MCF 10A (cell line): ENCODE results near the gene HPCA. TPM values are rescaled to one million over a fixed set of nuclear protein-coding genes. Genes with fewer than 3 reads are reported as not detected.

Experiments used
- BruUV-seq: library from RNA; stranded (reverse); fragments of 400-500 nt; replicated peaks from 2 replicates; lab custom pipeline; 2021; lab: Mats Ljungman, UMichigan
- CTCF ChIA-PET: fragments of 300-600 bp; sonication (Branson Sonifier 250); formaldehyde crosslinking; extraction: SDS; loops from one replicate; lab custom pipeline; 2021; ENCODE audit warnings: antibody characterized with exemption, inconsistent platforms; lab: Yijun Ruan, JAX
- POLR2A ChIA-PET: fragments of 300-600, 350-650 bp; sonication (Branson Sonifier 250); formaldehyde crosslinking; extraction: SDS; loops from one replicate; lab custom pipeline; 2020; ENCODE audit warnings: antibody characterized with exemption, inconsistent platforms; lab: Yijun Ruan, JAX
- DNase-seq: peaks from one replicate; pipeline ENCODE4 v3.0.0-alpha.2; 2018; ENCODE audit not compliant: unreplicated experiment
- H3K27ac Mint-ChIP-seq: one replicate; pipeline ENCODE4 v1.8.0; 2022; ENCODE audit warnings: mild to moderate bottlenecking, low read depth, mixed read lengths; ENCODE audit not compliant: unreplicated experiment
- H3K27me3 Mint-ChIP-seq: one replicate; pipeline ENCODE4 v1.8.0; 2022; ENCODE audit warnings: mixed read lengths; ENCODE audit not compliant: insufficient read depth, unreplicated experiment
- H3K36me3 Mint-ChIP-seq: one replicate; pipeline ENCODE4 v1.8.0; 2022; ENCODE audit warnings: mild to moderate bottlenecking, moderate library complexity, mixed read lengths; ENCODE audit not compliant: insufficient read depth, unreplicated experiment
- H3K4me1 Mint-ChIP-seq: one replicate; pipeline ENCODE4 v1.8.0; 2022; ENCODE audit warnings: mixed read lengths; ENCODE audit not compliant: insufficient read depth, unreplicated experiment
- H3K4me3 Mint-ChIP-seq: one replicate; pipeline ENCODE4 v1.8.0; 2022; ENCODE audit warnings: mild to moderate bottlenecking, moderate library complexity, mixed read lengths; ENCODE audit not compliant: unreplicated experiment
- H3K9me3 Mint-ChIP-seq: one replicate; pipeline ENCODE4 v1.8.0; 2022; ENCODE audit warnings: mixed read lengths; ENCODE audit not compliant: unreplicated experiment
- intact Hi-C: fragments of 100-400 bp; cut with micrococcal nuclease; formaldehyde crosslinking; loops from 2 replicates; pipeline ENCODE4 v1.14.1; 2022
- total RNA-seq: library from RNA; stranded (reverse); gene quantifications from 2 replicates; pipeline ENCODE4 v1.2.3, GENCODE V29; 2022
- TF ChIP-seq, protein P1 (sequence below): fragments of 200-600 bp; IDR thresholded peaks from one replicate; pipeline ENCODE4 v1.8.0; 2022; ENCODE audit warnings: antibody characterized with exemption, mild to moderate bottlenecking; ENCODE audit not compliant: unreplicated experiment

The HPCA gene
- total RNA-seq, 1 experiment from 2014 or later: not detected

DNA sequence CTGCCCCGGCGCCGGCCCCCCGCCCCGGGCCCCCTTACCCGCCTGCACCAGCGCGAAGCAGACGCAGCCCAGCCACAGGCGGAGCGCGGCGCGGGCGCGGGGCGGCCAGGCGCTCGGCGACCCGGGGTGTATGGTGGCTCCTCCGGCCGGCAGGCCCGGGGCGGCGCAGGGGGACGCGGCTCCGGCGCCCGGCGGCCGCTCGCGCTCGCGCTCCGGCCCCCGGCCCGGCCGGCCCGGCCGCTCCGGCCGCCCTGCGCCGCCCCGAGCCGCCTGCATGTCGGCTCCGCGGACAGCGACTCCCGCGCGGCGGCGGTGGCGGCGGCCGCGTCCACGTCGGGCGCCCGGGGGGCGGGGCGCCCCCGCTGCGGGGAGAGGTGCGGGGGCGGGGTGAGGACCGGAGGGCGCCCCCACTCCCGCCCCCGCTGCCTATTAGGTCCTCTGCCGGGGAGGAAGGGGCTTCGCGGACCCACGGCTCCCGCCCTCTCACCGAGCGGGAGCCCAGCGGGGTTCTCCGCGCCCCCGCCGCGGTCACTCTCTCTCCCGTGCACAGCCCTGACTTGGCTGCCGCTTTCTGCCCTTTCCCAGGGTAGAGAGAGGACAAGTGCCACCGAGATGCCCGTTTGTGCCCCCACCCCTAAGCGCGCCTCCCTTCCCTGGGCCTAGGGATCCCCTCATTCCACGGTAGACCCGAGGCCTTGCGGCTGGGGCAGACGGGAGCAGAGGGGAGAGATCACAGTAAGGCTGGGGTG, 15.5 kb upstream of the HPCA start, which contains the start of gene FNDC5:
Gene FNDC5 (minus strand): TSS at position 298 of the 749 bp plus-strand sequence.
- peaks cover 5% of the 10 kb centered on the region for H3K4me1 Mint-ChIP-seq
- no peak for DNase-seq
- peak within 1 kb of the TSS; percentile 61 for H3K4me3 Mint-ChIP-seq
- peaks cover 12% of the 10 kb centered on the region for H3K27me3 Mint-ChIP-seq
- H3K27ac Mint-ChIP-seq: no peak within 1 kb of the TSS
- TF ChIP-seq, protein P1, sequence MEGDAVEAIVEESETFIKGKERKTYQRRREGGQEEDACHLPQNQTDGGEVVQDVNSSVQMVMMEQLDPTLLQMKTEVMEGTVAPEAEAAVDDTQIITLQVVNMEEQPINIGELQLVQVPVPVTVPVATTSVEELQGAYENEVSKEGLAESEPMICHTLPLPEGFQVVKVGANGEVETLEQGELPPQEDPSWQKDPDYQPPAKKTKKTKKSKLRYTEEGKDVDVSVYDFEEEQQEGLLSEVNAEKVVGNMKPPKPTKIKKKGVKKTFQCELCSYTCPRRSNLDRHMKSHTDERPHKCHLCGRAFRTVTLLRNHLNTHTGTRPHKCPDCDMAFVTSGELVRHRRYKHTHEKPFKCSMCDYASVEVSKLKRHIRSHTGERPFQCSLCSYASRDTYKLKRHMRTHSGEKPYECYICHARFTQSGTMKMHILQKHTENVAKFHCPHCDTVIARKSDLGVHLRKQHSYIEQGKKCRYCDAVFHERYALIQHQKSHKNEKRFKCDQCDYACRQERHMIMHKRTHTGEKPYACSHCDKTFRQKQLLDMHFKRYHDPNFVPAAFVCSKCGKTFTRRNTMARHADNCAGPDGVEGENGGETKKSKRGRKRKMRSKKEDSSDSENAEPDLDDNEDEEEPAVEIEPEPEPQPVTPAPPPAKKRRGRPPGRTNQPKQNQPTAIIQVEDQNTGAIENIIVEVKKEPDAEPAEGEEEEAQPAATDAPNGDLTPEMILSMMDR: no peak
- intact Hi-C loops: loop anchor here (5.0 kb wide), 1 partner anchor 98 kb away; no protein-coding TSS in a partner anchor
- CTCF ChIA-PET: interaction anchor here (0.6 to 2.6 kb wide), 14 partner anchors 9 to 470 kb away, joined by 3 to 16 read pairs (median 4); no protein-coding TSS in a partner anchor
- no peaks in the 10 kb centered on the region for H3K9me3 Mint-ChIP-seq
- POLR2A ChIA-PET: interaction anchor here (0.6 to 1.8 kb wide), 2 partner anchors 159 to 220 kb away, joined by 4 to 5 read pairs; partner anchors contain the start of gene RBBP4
- no TSS peak for BruUV-seq
- H3K36me3 Mint-ChIP-seq: no peaks in the 10 kb centered on the region

DNA sequence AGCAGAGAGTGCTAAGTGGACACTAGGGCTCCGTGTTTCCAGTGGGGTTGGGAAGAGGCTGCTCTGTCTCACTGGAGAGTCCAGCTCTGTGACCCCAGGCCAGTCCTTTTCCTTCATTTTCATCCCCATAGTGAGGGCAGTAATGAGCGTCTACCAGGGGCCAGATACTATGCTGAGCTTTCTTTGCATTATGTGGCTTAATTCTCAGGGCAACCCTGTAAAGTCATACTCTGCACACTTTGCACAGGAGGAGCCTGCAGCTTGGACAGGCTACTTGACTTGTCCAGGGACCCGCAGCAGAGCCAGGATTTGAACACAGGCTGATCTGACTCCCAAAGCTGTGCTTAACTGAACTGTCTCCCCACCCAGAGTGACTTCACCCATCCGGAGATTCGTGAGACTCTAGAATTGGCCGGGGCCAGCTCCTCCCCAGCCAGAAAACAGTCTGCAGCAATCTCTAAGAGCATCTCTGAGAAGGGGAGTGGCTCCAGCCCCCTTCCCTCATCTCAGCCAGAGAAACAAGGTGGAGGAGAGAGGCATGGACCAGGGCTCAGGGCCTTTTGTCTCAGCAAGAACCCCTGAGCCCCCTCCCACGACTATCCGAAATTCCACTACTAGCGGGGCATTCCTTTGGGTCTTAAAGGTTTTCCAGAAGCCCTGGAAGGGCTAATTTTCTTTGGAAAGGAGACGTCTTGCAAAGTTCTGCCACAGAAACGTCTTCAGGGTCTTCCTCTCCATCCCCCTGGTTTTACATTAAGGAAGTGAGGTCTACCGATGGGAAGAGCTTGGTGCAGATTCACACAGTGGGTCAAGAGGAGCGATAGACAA, 14.7 kb upstream of the HPCA start:
- POLR2A ChIA-PET: interaction anchor here (0.6 to 1.8 kb wide), 2 partner anchors 160 to 220 kb away, joined by 4 to 5 read pairs; partner anchors contain the start of gene RBBP4
- H3K36me3 Mint-ChIP-seq: no peaks in the 10 kb centered on the region
- BruUV-seq: no TSS peak
- TF ChIP-seq, protein P1: no peak
- no peaks in the 10 kb centered on the region for H3K9me3 Mint-ChIP-seq
- no peak overlapping the region for H3K4me3 Mint-ChIP-seq
- H3K27me3 Mint-ChIP-seq: peaks cover 12% of the 10 kb centered on the region
- intact Hi-C loops: loop anchor here (1.0 to 5.0 kb wide), 5 partner anchors 99 to 471 kb away; no protein-coding TSS in a partner anchor
- no peak for DNase-seq
- no peak overlapping the region for H3K27ac Mint-ChIP-seq
- peaks cover 5% of the 10 kb centered on the region for H3K4me1 Mint-ChIP-seq
- CTCF ChIA-PET: interaction anchor here (0.6 to 2.6 kb wide), 28 partner anchors 9 to 470 kb away, joined by 3 to 16 read pairs (median 4); no protein-coding TSS in a partner anchor

DNA sequence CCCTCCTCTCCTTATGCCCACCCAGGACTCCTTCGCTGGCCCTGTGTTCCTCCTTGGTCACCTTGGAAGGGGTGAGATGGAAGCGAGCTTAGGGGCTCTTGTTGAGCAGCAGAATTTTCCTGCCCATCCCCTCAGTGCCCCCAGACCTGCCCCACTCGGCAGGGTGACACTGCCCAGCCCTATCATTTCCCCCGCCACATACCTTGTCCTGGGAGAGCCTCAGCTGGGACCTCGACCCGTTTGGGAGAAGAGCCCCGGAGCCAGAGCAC, 14.2 kb upstream of the HPCA start:
- POLR2A ChIA-PET: interaction anchor here (1.8 kb wide), 1 partner anchor 160 kb away, joined by 5 read pairs; no protein-coding TSS in a partner anchor
- Mint-ChIP-seq H3K36me3 (no peaks in the 10 kb centered on the region), H3K27ac (no peak overlapping the region), H3K27me3 (peaks cover 12% of the 10 kb centered on the region), H3K4me1 (peaks cover 5% of the 10 kb centered on the region), H3K4me3 (no peak overlapping the region), H3K9me3 (no peaks in the 10 kb centered on the region)
- TF ChIP-seq, protein P1: no peak
- intact Hi-C loops: loop anchor here (1.0 to 5.0 kb wide), 5 partner anchors 100 to 471 kb away; no protein-coding TSS in a partner anchor
- no peak for DNase-seq
- BruUV-seq: no TSS peak
- CTCF ChIA-PET: interaction anchor here (0.6 to 2.6 kb wide), 28 partner anchors 8 to 547 kb away, joined by 3 to 16 read pairs (median 4); no protein-coding TSS in a partner anchor
